T-cell (primary cell): ENCODE measurements around the gene GNAO1. TPM values are rescaled to one million over a fixed set of nuclear protein-coding genes. Genes with fewer than 3 reads are reported as not detected.

Experiments used
- ATAC-seq, 4 experiments: fragments of 200-7000 bp in 3 of 4; fragments of 150-1000 bp in 1 of 4; cut with Tn5 transposase; replicated peaks in 1 of 4; 1 replicate in 3 of 4; 2 replicates in 1 of 4; pipeline ENCODE4 v1.10.0; 2021; ENCODE audit warnings: moderate library complexity in 3 of 4, mild to moderate bottlenecking in 2 of 4, moderate number of reproducible peaks in 1 of 4
- CTCF ChIA-PET, 2 donors: fragments of 300-600 bp; sonication (Branson Sonifier 250); formaldehyde crosslinking; loops; one replicate each; lab custom pipeline; 2022; ENCODE audit warnings: antibody characterized with exemption in 2 of 2; lab: Charles Lee
- POLR2A ChIA-PET, 2 donors: fragments of 300-600 bp; sonication (Branson Sonifier 250); formaldehyde crosslinking; loops; one replicate each; lab custom pipeline; 2022; ENCODE audit warnings: antibody characterized with exemption in 2 of 2; lab: Charles Lee
- DNase-seq, 35 experiments: peaks; one replicate each; pipeline versions ENCODE4 v3.0.0 to v3.0.0-alpha.2; 2013 to 2023
- H3K27ac ChIP-seq: one replicate; pipeline ENCODE4 v1.5.1; 2013; ENCODE audit warnings: low read length
- H3K27me3 ChIP-seq, 2 experiments: replicated peaks in 1 of 2; 1 replicate in 1 of 2; 2 replicates in 1 of 2; pipeline versions ENCODE4 v1.6.1 to v1.7.0; 2013; ENCODE audit warnings: low read length in 1 of 2, mixed read lengths in 1 of 2; ENCODE audit not compliant: control insufficient read depth in 2 of 2, insufficient read depth in 2 of 2; ENCODE audit errors: extremely low read depth in 1 of 2
- H3K36me3 ChIP-seq, 2 donors: 1 replicate in 1 of 2; 2 replicates in 1 of 2; pipeline versions ENCODE4 v1.6.1 to v1.7.0; 2013; ENCODE audit warnings: low read length in 1 of 2; ENCODE audit not compliant: control insufficient read depth in 2 of 2, insufficient read depth in 1 of 2; ENCODE audit errors: extremely low read depth in 1 of 2
- H3K4me1 ChIP-seq, 2 experiments: 1 replicate in 1 of 2; 2 replicates in 1 of 2; pipeline versions ENCODE4 v1.6.1 to v1.7.0; 2013; ENCODE audit warnings: low read length in 2 of 2, mixed read lengths in 1 of 2; ENCODE audit not compliant: insufficient read depth in 2 of 2, control insufficient read depth in 1 of 2; ENCODE audit errors: extremely low read depth in 1 of 2
- H3K4me3 ChIP-seq, 2 donors: 1 replicate in 1 of 2; 2 replicates in 1 of 2; pipeline versions ENCODE4 v1.5.1 to v1.7.0; 2013; ENCODE audit warnings: mild to moderate bottlenecking in 2 of 2, low read length in 1 of 2, moderate library complexity in 1 of 2; ENCODE audit not compliant: control insufficient read depth in 1 of 2; ENCODE audit errors: extremely low read depth in 1 of 2
- H3K9me3 ChIP-seq: 2 replicates; pipeline ENCODE4 v1.7.0; 2013
- H3K27ac Mint-ChIP-seq, 2 donors: one replicate each; pipeline ENCODE4 v1.8.0; 2020 to 2021; ENCODE audit warnings: mild to moderate bottlenecking in 2 of 2, mixed read lengths in 2 of 2
- H3K27me3 Mint-ChIP-seq, 2 donors: one replicate each; pipeline ENCODE4 v1.8.0; 2021 to 2022; ENCODE audit warnings: mixed read lengths in 2 of 2
- H3K36me3 Mint-ChIP-seq: one replicate; pipeline ENCODE4 v1.8.0; 2021; ENCODE audit warnings: mixed read lengths
- H3K4me1 Mint-ChIP-seq, 3 donors: one replicate each; pipeline ENCODE4 v1.8.0; 2020 to 2022; ENCODE audit warnings: mixed read lengths in 3 of 3, mild to moderate bottlenecking in 1 of 3
- H3K4me3 Mint-ChIP-seq, 3 donors: one replicate each; pipeline ENCODE4 v1.8.0; 2020 to 2022; ENCODE audit warnings: mild to moderate bottlenecking in 3 of 3, mixed read lengths in 3 of 3, moderate library complexity in 3 of 3
- H3K9me3 Mint-ChIP-seq, 3 donors: one replicate each; pipeline ENCODE4 v1.8.0; 2020 to 2022; ENCODE audit warnings: mixed read lengths in 3 of 3
- WGBS: methylation state at CpG from one replicate; pipeline ENCODE4 v1.1.5; 2013; ENCODE audit warnings: missing lambda C conversion rate; ENCODE audit not compliant: insufficient coverage; 5-methylcytosine and 5-hydroxymethylcytosine counted together
- total RNA-seq, 35 experiments: library from RNA in 6 of 35; stranded (reverse) in 6 of 35; fragments of 120-200 nt in 1 of 35; gene quantifications; one replicate each; pipeline versions ENCODE4 v1.2.1 to v1.2.4 and lab custom pipeline; 2013 to 2026

Gene GNAO1
- total RNA-seq, 5 donors from 2014 or later (not counting 1 experiment from before 2014, with no cell fraction given): 3.9 to 14.2 (median 12.6) TPM

GRCh38 chr16:56262551-56263245, 71.4 kb downstream of the GNAO1 start:
- H3K36me3 Mint-ChIP-seq: no peaks in the 10 kb centered on the region
- CTCF ChIA-PET: interaction anchor here (0.6 to 1.6 kb wide), 6 partner anchors 10 to 438 kb away, joined by 3 to 6 read pairs (median 4); no protein-coding TSS in a partner anchor
- Histone ChIP-seq H3K4me3 (peak overlapping the region; percentile 2 to 11), H3K36me3 (no peaks in the 10 kb centered on the region), H3K9me3 (no peaks in the 10 kb centered on the region), H3K27ac (peak overlapping the region; percentile 90), H3K4me1 (peaks cover 10 to 55% of the 10 kb centered on the region in 2 experiments), H3K27me3 (peaks cover 0 to 3% of the 10 kb centered on the region in 2 experiments)
- WGBS: 50% methylated on average over 4 of the region's 9 CpGs
- ATAC-seq (peak in 2 of 4 experiments; percentile 5 to 18), DNase-seq (peak in 1 of 35 experiments; percentile 2)
- no peaks in the 10 kb centered on the region for H3K27me3 Mint-ChIP-seq
- POLR2A ChIA-PET: interaction anchor here in 1 of 2 donors (0.6 kb wide), 1 partner anchor 1333 kb away, joined by 3 read pairs; no protein-coding TSS in a partner anchor
- no peaks in the 10 kb centered on the region for H3K9me3 Mint-ChIP-seq
- H3K4me1 Mint-ChIP-seq: peaks cover 25 to 52% (median 40%) of the 10 kb centered on the region in 3 donors
- peak overlapping the region; percentile 90 to 95 for H3K27ac Mint-ChIP-seq
- peak overlapping the region; percentile 1 to 65 (median 37) for H3K4me3 Mint-ChIP-seq

GRCh38 chr16:56263711-56264608, 72.7 kb downstream of the GNAO1 start:
- no peak overlapping the region for H3K4me3 Mint-ChIP-seq
- peak overlapping the region; percentile 90 to 95 for H3K27ac Mint-ChIP-seq
- H3K27me3 ChIP-seq: peaks cover 0 to 3% of the 10 kb centered on the region in 2 experiments
- H3K9me3 Mint-ChIP-seq: no peaks in the 10 kb centered on the region
- POLR2A ChIA-PET: no interaction called here
- no peaks in the 10 kb centered on the region for H3K27me3 Mint-ChIP-seq
- H3K4me1 Mint-ChIP-seq: peaks cover 25 to 52% (median 40%) of the 10 kb centered on the region in 3 donors
- H3K36me3 ChIP-seq: no peaks in the 10 kb centered on the region
- WGBS: 67% methylated on average over 5 of the region's 11 CpGs
- DNase-seq (no peak), ATAC-seq (no peak)
- H3K9me3 ChIP-seq: no peaks in the 10 kb centered on the region
- H3K4me3 ChIP-seq: no peak overlapping the region
- H3K27ac ChIP-seq: peak overlapping the region; percentile 90
- CTCF ChIA-PET: interaction anchor here in 1 of 2 donors (0.6 kb wide), 1 partner anchor 215 kb away, joined by 3 read pairs; no protein-coding TSS in a partner anchor
- H3K36me3 Mint-ChIP-seq: peaks cover 3% of the 10 kb centered on the region
- peaks cover 10 to 55% of the 10 kb centered on the region in 2 experiments for H3K4me1 ChIP-seq

GRCh38 chr16:56264609-56264972, 73.3 kb downstream of the GNAO1 start:
- WGBS: no CpG with 5 or more reads among the region's 2 CpGs
- Histone ChIP-seq H3K9me3 (no peaks in the 10 kb centered on the region), H3K4me3 (no peak overlapping the region), H3K4me1 (peaks cover 10 to 52% of the 10 kb centered on the region in 2 experiments), H3K27ac (peak overlapping the region; percentile 90), H3K27me3 (peaks cover 0 to 3% of the 10 kb centered on the region in 2 experiments), H3K36me3 (no peaks in the 10 kb centered on the region)
- DNase-seq: no peak
- H3K4me3 Mint-ChIP-seq: no peak overlapping the region
- peaks cover 6% of the 10 kb centered on the region for H3K36me3 Mint-ChIP-seq
- ChIA-PET CTCF (no interaction called here), POLR2A (no interaction called here)
- no peak overlapping the region for H3K27ac Mint-ChIP-seq
- peaks cover 0 to 4% of the 10 kb centered on the region in 2 donors for H3K27me3 Mint-ChIP-seq
- H3K4me1 Mint-ChIP-seq: peaks cover 25 to 47% (median 40%) of the 10 kb centered on the region in 3 donors
- H3K9me3 Mint-ChIP-seq: no peaks in the 10 kb centered on the region
- no peak for ATAC-seq

- H3K9me3 ChIP-seq: no peaks in the 10 kb centered on the region
- no peak overlapping the region for H3K4me3 ChIP-seq
- H3K36me3 ChIP-seq: no peaks in the 10 kb centered on the region
- peaks cover 0 to 4% of the 10 kb centered on the region in 2 donors for H3K27me3 Mint-ChIP-seq
- peak overlapping the region; percentile 10 for H3K27ac ChIP-seq
- ATAC-seq (no peak), DNase-seq (no peak)
- ChIA-PET CTCF (no interaction called here), POLR2A (no interaction called here)
- H3K4me1 ChIP-seq: peaks cover 10 to 49% of the 10 kb centered on the region in 2 experiments
- no CpG with 5 or more reads among the region's 4 CpGs for WGBS
- peak overlapping the region in 1 of 2 donors; percentile 48 for H3K27ac Mint-ChIP-seq
- peaks cover 25 to 47% (median 40%) of the 10 kb centered on the region in 3 donors for H3K4me1 Mint-ChIP-seq
- no peaks in the 10 kb centered on the region for H3K9me3 Mint-ChIP-seq
- H3K27me3 ChIP-seq: peaks cover 0 to 3% of the 10 kb centered on the region in 2 experiments
- no peak overlapping the region for H3K4me3 Mint-ChIP-seq
- H3K36me3 Mint-ChIP-seq: peaks cover 6% of the 10 kb centered on the region
Observed at GRCh38 chr16:56265184-56265583, 73.9 kb downstream of the GNAO1 start.

GRCh38 chr16:56265746-56266145, 74.5 kb downstream of the GNAO1 start:
- POLR2A ChIA-PET: no interaction called here
- Mint-ChIP-seq H3K36me3 (peaks cover 6% of the 10 kb centered on the region), H3K4me3 (no peak overlapping the region), H3K4me1 (peaks cover 25 to 44% (median 37%) of the 10 kb centered on the region in 3 donors), H3K27me3 (peaks cover 0 to 4% of the 10 kb centered on the region in 2 donors), H3K9me3 (no peaks in the 10 kb centered on the region), H3K27ac (peak overlapping the region; percentile 40 to 66)
- ATAC-seq (no peak), DNase-seq (no peak)
- peaks cover 10 to 43% of the 10 kb centered on the region in 2 experiments for H3K4me1 ChIP-seq
- CTCF ChIA-PET: no interaction called here
- no peak overlapping the region for H3K27ac ChIP-seq
- 100% methylated on average over 1 of the region's 3 CpGs for WGBS
- no peaks in the 10 kb centered on the region for H3K9me3 ChIP-seq
- H3K4me3 ChIP-seq: no peak overlapping the region
- no peaks in the 10 kb centered on the region for H3K36me3 ChIP-seq
- peaks cover 0 to 3% of the 10 kb centered on the region in 2 experiments for H3K27me3 ChIP-seq
